HG03469 (cell line): ENCODE results near the gene ANO4.
"Not testable (repeated sequence)": the region's sequence is repeated elsewhere in the genome, so short reads cannot be mapped to it uniquely, and the experiment has no call there.

Experiments
- ATAC-seq: cut with Tn5 transposase; IDR thresholded peaks from one replicate; pipeline ENCODE4 v1.9.1; 2021; ENCODE audit warnings: mild to moderate bottlenecking, moderate library complexity, moderate number of reproducible peaks; ENCODE audit not compliant: unreplicated experiment

Gene ANO4

DNA sequence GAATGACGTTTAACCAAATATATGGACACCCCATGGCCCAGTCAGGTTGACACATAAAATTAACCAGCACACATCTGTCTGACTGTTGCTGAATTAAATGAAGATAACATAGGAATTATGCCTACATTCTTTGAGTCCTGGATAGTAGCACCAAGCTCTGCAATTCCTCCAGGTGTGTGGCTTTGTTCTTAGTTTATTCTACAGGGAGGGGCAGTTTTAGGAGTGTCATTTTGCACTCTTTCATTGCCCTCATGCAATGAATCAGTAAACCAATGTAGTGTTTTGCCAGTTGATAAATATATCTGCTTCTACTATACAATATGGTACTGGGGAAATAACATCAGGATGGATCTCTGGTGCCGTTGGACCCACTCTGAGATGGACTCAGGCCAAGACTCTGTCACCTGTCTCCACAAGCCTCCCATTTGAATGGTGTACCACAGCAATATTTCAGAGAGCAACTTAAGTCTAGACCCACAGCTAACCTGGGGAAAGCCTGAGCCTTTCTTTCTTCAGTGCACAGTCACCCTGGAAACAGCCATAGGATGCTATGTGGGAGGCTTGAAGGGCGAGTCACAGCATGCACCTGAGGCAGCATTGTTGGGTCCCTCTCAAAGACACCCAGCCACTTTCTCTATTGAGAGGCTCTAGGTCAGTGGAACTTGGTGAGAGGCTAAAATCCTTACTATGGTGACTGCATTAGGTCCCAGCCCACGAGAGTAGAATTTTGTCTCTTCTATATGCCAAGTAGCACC, 73.2 kb downstream of the ANO4 start:
- no peak for ATAC-seq

DNA sequence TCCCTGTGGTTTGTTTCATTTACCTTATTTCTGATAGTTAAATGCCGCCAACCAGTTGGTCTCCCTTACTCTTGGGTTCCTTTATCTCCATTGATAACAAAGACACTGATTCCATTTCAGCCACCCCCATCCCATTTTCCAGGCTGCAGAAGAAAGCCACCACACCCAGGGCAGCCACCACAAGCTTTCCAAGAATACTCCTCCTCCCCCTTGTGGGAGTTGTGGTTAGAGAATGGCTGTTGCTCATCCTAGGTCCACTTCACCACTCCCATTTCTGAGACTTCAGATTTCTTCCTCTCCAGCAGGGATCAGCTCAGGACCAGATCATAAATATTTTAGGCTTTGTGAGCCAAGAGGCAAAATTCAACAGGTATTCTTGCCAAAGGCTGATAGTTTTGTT, 73.9 kb downstream of the ANO4 start:
- no peak for ATAC-seq

DNA sequence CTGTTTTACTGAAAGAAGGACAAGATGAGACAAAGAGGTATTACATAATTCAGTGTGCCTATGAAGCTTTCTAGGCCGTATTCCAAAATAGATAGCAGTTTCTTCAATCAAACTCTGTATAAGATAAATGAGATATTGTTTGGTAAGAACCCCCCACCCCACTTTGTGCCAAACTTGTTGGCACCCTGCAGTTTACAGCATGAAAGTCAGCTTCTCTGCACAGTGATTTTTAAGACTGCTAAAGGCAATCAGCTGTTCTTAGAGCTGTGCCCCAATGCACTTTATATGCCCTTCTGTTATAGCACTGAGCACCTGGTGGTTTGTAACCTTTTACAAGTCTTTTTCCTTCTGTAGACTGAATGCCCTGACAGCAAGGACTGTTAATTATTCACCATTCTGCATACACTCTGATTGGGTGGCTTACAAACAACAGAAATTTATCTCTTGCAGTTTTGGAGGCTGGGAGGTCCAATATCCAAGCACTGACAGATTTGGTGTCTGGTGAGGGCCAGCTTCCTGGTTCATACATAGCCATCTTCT, 76.7 kb downstream of the ANO4 start:
- ATAC-seq: no peak

DNA sequence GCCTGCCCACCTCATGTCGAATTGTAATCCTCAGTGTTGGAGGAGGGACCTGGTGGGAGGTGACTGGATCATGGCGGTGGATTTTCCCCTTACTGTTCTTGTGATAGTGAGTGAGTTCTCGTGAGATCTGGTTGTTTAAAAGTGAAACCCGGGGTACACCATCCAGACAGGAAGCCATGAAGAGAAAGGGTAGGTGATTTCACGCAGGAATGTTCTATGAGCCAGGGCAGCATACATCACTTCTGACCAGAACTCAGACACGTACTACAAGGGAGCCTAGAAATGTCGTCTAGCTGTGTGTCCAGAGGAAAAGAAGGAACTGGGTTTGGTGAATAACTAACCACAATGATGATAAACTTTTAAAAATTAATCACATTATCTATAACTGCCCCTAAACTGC, 80.6 kb downstream of the ANO4 start:
- no peak for ATAC-seq

DNA sequence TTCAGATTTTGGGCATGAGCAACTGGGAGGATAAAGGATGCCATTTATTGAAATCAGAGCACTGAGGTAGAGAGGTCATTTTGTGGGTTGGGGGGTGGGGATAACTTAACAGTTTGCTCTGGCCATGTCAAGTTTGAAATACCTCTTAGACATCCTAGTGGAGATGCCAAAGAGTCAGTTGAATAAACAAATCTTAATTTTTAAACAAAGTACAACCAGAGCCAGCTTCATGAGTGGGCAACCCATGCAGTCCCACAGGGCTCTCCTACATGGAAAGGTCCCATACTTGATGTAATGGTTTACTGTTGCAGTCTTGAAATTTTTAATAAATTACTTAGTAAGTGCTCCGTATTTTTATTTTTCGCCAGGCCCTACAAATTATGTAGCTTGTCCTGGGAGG, 81.2 kb downstream of the ANO4 start:
- no peak for ATAC-seq

DNA sequence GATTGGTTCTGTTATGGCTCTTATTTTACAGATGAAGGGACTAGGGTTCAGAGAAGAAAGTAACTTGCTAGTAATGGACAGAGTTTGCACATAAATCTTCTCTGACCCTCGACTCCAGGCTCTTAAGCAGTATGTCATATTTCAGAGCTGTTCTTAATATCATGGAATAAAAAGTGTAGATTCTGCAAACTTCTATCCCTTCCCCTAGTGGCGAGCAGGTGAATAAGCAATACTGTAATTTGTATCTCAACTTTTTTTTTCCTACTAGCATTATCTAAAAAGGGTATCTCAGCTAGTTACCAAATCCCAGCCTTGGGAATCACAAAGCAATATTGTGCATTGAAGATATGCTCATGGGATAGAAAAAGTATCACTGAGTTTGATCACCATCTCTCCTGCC, 83.2 kb downstream of the ANO4 start:
- no peak for ATAC-seq

DNA sequence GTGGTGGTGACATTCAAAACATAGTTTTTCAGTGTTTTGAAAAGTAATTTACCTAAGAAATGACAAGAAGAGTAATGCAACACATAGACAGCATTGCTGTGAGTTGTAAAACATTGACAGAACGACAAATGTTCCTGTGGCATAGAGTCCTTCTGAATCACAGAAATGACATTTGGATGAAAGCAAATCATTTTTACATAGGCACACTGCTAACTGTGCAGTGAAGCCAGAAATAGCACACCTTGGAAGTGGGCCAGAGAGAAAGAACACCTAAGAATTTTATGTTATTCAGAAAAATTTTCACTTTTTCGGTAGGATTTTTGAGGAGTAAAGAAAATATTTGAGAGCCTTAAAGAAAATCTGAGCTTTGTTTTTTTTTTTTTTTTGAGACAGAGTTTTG, 100.6 kb downstream of the ANO4 start:
- ATAC-seq: no peak

DNA sequence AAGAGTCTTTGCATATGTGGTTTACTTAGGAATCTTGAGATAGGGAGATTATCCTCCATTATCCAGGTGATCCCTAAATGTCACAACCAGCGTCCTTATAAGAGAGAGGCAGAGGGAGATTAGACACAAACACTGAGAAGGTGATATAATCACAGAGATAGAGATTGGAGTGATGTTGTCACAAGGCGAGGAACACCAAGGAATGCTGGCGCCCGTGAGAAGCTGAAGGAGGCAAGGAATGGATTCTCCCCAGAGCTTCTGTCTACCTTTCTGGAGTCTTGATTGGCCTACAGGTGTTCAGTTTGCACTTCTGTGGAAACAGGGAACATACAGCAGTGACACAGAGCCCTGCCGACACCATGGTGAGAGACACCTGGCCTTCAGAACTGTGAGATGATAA, 101.6 kb downstream of the ANO4 start:
- no peak for ATAC-seq

DNA sequence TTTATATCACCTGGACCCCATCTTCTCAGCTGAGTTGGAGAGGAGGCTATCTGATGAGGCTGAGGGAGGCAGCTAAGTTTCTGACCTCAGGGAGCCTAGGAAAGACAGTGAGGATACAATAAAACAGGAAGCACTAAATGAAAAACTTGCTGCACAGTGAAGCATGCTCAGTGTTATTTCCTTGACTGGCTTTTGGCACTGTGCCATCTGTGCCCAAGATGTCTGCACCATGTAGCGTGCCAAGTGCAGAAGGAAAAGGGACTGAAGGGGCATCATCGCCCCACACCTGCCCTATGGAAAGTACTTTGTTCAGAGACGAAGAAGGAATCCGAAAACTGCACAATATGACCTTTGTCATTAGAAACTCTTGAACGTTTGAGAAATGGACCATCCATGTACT, 102.7 kb downstream of the ANO4 start:
- no peak for ATAC-seq

DNA sequence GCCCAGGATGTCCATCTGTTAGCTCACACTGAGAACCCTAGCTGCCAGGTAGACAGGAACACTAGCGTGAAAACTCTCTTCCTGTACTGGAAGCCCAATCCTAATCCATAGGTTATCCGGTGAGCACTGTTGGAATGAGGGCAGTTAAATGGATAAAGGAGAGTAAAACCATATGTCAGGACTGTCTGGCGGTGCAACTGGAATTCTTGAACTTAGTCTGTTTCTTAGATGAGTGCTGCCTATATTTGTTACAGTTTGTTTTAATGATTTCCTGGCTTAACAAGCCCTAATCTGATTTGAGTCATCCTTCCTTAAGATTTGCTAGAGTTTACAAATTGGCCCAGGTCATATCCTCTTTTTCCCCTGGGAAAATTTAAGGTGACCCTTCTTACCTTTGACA, 104.7 kb downstream of the ANO4 start:
- no peak for ATAC-seq

DNA sequence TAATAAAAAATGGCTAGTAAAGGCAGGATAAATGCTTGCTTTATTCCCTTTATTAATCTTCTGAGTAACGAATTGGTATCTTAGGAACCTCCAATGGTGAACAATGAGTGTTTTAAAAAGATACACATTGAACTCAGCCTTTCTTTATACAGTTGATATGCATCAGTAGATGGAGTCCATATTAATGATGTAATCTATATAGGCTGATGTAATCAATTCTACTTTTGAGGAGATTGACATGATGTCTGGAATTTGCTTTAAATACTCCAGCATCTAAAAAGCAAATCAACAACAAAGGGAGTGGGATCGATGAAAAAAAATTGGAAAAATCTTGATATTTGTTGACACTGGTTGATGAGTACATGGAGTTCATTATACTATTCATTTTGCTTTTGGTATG, 106.2 kb downstream of the ANO4 start:
- no peak for ATAC-seq

DNA sequence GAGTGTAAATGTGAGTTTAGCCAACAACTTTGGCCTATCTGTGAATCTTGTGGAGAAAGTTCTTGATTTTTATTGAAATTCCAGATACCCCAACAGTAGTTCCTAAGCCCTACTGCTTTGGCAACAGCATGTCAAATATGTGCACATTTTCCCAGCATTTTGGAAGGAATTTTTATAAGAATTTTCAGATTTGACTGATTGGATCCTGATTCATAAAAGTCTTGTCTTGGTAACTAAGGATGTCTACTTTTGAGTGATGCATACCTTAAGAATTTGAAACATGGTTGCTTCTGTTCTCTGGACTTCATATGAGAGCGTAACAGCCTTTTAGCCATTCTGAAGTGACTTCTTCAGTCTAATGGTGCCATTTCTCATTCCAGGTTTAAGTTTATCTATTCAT, 106.7 kb downstream of the ANO4 start:
- ATAC-seq: no peak

DNA sequence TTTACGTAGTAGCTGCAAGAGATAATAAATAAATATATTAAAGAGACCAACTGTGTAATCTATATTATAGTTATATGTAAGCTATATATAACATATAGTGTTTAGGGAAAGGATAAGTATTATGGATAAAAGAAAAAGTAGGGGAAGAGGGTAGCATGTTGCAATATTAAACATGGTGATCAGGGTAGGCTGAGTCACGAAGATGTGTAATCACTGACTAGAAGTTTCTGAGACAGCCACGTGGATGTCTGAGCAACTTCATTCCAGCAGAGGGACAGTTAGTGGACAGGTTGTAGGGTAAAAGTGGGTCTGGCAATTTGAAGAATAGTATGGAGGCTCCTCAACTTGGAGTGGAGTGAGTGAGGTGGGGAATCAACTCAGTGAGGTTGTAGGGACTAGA, 109.7 kb downstream of the ANO4 start:
- ATAC-seq: no peak

DNA sequence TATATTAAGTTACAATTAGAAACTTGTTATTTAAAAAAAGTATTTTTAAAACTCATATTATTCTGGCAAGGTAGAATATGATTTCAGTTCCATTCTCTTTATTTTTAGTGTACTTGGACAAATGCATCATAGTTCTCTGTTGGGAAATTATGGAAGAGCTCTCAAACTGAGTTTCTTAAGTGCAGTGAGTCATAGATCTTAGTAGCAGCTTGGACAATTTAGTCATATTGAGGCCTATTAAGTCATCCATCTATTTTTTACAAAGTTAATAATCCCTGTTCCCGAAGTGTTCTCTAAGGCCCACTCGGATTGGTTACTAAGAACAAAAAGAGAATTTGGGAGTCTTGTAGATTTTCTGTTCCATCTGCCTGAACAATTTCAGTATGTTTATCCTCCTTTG, 113.9 kb downstream of the ANO4 start:
- no peak for ATAC-seq

DNA sequence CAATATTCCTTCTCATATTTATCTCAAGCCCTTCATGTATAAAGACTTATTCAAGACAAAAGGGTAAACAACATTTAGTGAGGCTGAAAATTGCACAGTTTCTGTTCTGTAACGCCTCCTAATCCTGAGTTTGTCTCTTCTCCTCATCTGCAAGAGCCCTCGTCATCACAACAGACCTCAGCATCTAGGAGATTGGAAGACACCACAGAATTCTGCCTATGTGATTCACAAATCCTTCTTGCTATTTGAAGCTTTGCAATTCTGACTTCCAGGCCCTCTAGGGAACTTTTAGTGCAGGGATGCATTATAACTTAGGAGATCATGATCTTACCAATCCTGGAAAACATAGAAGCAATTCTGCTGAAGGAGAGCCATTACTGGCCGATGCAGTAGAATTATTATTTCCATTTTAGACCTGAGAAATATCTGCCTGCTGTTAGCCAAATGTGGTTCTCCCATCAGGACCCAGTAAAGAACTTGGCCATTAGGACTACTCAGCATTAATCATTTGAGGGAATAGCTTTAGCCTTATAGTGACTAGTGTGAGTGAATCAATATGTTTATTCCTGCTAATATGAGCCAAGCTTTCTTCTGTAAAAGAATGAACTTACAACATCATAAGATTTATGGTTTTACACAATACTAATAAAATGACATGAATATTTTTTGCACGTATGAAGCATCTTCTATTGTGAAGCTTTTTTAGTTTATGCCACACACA, 119.5 kb downstream of the ANO4 start:
- no peak for ATAC-seq

DNA sequence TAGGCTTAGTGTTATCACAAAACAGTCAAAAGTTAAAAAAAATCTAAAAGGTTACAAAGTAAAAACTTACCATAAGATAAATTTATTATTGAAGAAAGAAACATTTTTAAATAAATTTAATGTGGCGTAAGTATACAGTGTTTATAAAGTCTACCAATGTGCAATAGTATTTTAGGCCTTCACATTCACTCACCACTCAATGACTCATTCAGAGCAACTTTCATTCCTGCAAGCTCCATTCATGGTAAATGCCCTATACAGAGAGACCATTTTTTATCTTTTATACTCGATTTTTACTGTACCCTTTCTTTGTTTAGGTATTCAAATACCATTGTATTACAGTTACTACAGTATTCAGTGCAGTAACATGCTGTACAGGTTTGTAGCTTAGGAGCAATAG, 124.5 kb downstream of the ANO4 start:
- no peak for ATAC-seq

DNA sequence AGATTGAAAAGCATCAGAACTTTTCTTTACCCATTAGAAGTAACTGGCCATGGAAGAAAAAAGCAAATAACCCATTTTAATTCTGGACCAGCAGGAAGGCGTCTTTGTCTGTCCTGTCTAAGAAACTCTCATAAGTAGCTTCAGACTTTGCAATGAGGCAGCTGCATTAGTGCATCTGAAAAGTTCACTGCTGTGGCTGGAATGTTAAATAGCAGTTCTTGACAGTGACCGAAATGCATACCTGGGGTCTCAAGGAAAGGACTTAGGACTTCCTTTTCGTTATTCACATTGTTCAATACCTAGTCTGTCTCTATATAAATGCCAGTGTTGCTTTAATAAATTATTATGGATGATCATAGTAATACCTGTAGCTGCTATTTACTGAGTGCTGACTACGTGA, 125.9 kb downstream of the ANO4 start:
- ATAC-seq: no peak

DNA sequence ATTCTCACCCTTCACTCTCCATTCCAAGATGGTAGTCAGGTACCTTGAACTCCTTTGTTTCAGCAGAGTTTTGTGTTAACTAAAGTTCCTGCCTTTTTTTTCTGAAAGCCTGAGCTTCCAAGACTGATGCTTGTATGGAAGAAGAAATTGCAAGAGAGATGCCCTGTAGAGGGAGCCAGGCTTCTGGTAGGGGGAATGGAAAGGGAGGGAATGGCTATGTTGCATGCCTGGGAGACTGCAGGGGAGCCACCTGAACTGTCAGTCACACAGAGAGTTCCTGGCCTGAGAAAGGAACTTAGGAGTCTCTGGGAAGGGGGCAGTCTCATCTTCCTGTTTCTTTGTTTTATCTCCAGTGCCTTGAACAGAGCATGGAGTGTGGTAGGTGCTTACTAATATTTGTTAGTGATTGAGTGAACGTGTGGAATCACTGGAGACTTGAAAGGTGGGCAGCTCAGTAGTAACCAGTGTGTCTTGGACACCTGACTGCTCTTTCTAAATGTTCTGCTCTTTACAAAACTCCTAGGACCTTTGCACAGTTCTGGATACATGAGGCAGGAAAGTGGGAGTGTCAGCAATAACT, 132.2 kb downstream of the ANO4 start:
- no peak for ATAC-seq

DNA sequence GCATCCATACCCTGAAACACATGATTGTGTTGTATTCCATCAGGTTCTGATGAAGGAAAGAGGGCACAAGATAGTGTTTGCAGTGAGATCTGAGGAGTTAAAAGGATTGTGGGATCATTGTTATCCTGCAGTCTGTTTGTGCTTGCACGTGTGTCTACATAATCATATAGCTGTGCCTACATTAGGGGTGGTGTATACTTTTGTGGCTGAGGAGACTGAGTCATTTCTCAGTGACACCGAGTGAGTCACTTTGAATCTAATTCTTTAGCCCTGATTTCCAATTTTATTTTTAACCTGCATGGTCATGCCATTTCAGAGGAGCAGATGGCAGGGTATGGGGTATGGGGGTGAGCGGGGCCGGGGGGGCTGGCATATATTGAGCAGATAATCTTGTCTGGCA, 133.2 kb downstream of the ANO4 start:
- ATAC-seq: no peak

DNA sequence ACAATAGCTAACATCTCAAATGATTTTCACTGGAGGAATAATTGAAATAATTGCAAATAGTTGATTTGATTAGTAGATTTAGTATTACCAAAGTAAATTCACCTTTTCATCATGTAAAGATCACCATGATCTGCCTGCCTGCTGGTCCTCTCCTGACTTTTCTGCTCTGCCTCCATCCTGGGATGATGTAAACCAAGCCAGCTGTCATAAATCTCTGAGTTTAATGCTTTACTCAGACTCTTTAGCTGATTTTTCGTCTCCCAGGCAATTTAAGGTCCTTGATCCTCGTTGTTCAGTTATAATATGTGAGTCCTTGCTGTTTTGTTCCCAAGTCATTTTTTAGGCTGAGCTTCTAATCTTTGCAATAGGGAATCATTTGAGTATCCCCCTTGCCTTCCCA, 138.0 kb downstream of the ANO4 start:
- ATAC-seq: no peak

DNA sequence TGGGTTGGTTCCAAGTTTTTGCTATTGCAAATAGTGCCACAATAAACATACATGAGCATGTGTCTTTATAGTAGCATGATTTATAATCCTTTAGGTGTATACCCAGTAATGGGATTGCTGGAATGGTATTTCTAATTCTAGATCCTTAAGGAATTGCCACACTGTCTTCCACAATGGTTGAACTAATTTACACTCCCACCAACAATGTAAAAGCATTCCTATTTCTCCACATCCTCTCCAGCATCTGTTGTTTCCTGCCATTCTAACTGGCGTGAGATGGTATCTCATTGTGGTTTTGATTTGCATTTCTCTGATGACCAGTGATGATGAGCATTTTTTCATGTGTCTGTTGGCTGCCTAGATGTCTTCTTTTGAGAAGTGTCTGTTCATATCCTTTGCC, 139.0 kb downstream of the ANO4 start:
- not testable (repeated sequence) for ATAC-seq

DNA sequence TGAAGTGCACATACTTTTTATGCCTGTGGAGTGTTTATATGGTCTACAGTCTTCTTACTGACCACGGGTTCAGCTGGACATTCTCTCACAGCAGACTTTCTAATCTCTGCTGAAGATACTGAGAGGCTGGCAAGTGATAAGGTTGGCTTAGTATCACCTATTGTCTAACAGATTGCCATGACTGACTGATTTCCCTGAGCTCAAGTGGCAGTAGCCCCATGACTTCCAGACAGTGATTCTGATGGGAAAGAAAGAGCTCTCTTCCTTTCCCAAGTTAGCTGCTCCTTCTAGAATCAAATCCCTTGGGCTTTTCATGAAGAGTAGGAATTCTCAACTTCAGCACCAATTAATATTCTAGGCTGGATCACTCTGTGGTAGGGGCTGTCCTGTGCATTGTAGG, 141.4 kb downstream of the ANO4 start:
- no peak for ATAC-seq
